PC-3 (cell line): ENCODE measurements around the gene HMGXB3. TPM values are rescaled to one million over a fixed set of nuclear protein-coding genes. Genes with fewer than 3 reads are reported as not detected.

Source experiments
- ATAC-seq: fragments of 200-7000 bp; cut with Tn5 transposase; 2 replicates; pipeline ENCODE4 v1.9.1; 2020; ENCODE audit warnings: mild to moderate bottlenecking, moderate library complexity
- BruUV-seq: library from RNA; stranded (reverse); fragments of 400-500 nt; replicated peaks from 2 replicates; lab custom pipeline; 2021; lab: Mats Ljungman, UMichigan
- CTCF ChIA-PET: fragments of 300-600 bp; sonication (Branson Sonifier 250); formaldehyde crosslinking; loops from one replicate; lab custom pipeline; 2022; ENCODE audit warnings: antibody characterized with exemption; lab: Charles Lee
- POLR2A ChIA-PET: fragments of 300-600 bp; sonication (Branson Sonifier 250); formaldehyde crosslinking; loops from one replicate; lab custom pipeline; 2022; ENCODE audit warnings: antibody characterized with exemption; ENCODE audit not compliant: unreplicated experiment; lab: Charles Lee
- DNase-seq: peaks from one replicate; pipeline ENCODE4 v3.0.0-alpha.2; 2015
- H2AFZ ChIP-seq: fragments of 300-600 bp; sonication (generic); 2 replicates; pipeline ENCODE4 v1.6.0; 2016; ENCODE audit warnings: antibody characterized with exemption, low read length
- H3F3A ChIP-seq: fragments of 300-600 bp; sonication (generic); one replicate; pipeline ENCODE4 v1.6.0; 2017; ENCODE audit warnings: antibody characterized with exemption, low read length, control low read depth, mild to moderate bottlenecking; ENCODE audit not compliant: unreplicated experiment
- H3K27ac ChIP-seq: fragments of 300-600 bp; sonication (generic); 2 replicates; pipeline ENCODE4 v1.5.1; 2016; ENCODE audit warnings: mild to moderate bottlenecking, low read length
- H3K27me3 ChIP-seq: fragments of 300-600 bp; sonication (generic); 2 replicates; pipeline ENCODE4 v1.6.1; 2016; ENCODE audit warnings: low read length, mixed read lengths
- H3K36me3 ChIP-seq: fragments of 300-600 bp; sonication (generic); 2 replicates; pipeline ENCODE4 v1.6.1; 2016; ENCODE audit warnings: low read depth, mixed run types, low read length, mixed read lengths
- H3K4me1 ChIP-seq: fragments of 300-600 bp; sonication (generic); 2 replicates; pipeline ENCODE4 v1.5.1; 2016; ENCODE audit warnings: low read length; ENCODE audit not compliant: insufficient read depth
- H3K4me2 ChIP-seq: fragments of 300-600 bp; sonication (generic); 2 replicates; pipeline ENCODE4 v1.6.0; 2016; ENCODE audit warnings: low read length
- H3K4me3 ChIP-seq: fragments of 300-600 bp; sonication (generic); 2 replicates; pipeline ENCODE4 v1.5.1; 2016; ENCODE audit warnings: mild to moderate bottlenecking, low read length, mixed read lengths
- H3K79me2 ChIP-seq: fragments of 300-600 bp; sonication (generic); 2 replicates; pipeline ENCODE4 v1.6.1; 2017; ENCODE audit warnings: low read length, mixed read lengths
- H3K9ac ChIP-seq: fragments of 300-600 bp; sonication (generic); 2 replicates; pipeline ENCODE4 v1.6.0; 2016; ENCODE audit warnings: mild to moderate bottlenecking, low read length
- H3K9me2 ChIP-seq: fragments of 300-600 bp; sonication (generic); replicated peaks from 2 replicates; pipeline ENCODE4 v1.6.1; 2016; ENCODE audit warnings: mixed run types, low read length, mixed read lengths
- H3K9me3 ChIP-seq: fragments of 300-600 bp; sonication (generic); 2 replicates; pipeline ENCODE4 v1.6.1; 2016; ENCODE audit warnings: low read length, mixed read lengths
- H4K20me1 ChIP-seq: fragments of 300-600 bp; sonication (generic); 2 replicates; pipeline ENCODE4 v1.6.1; 2016; ENCODE audit warnings: low read length, mixed read lengths
- EZH2 ChIP-seq: fragments of 300-600 bp; sonication (generic); IDR thresholded peaks from one replicate; pipeline ENCODE4 v1.6.1; 2017; ENCODE audit warnings: antibody characterized with exemption, mild to moderate bottlenecking, low read length; ENCODE audit not compliant: unreplicated experiment
- EZH2phosphoT487 ChIP-seq: fragments of 300-600 bp; sonication (generic); IDR thresholded peaks from 2 replicates; pipeline ENCODE4 v1.6.1; 2018; ENCODE audit warnings: mild to moderate bottlenecking, antibody characterized with exemption, low read length, borderline replicate concordance
- intact Hi-C: fragments of 100-400 bp; cut with micrococcal nuclease; formaldehyde crosslinking; loops from 2 replicates; pipeline ENCODE4 v1.9.0; 2023
- total RNA-seq: library from RNA; depleted of rRNA; stranded (reverse); fragments of >200 nt; gene quantifications from 2 replicates; pipeline ENCODE4 v1.2.3, GENCODE V29; 2014
- TF ChIP-seq, protein P1 (sequence below): fragments of 300-600 bp; sonication (generic); conservative IDR thresholded peaks from 2 replicates; pipeline ENCODE4 v1.5.1; 2017; ENCODE audit warnings: antibody characterized with exemption, low read depth, mild to moderate bottlenecking, low read length

The HMGXB3 gene
- total RNA-seq, 1 experiment from 2014 or later = 56.6 TPM

DNA sequence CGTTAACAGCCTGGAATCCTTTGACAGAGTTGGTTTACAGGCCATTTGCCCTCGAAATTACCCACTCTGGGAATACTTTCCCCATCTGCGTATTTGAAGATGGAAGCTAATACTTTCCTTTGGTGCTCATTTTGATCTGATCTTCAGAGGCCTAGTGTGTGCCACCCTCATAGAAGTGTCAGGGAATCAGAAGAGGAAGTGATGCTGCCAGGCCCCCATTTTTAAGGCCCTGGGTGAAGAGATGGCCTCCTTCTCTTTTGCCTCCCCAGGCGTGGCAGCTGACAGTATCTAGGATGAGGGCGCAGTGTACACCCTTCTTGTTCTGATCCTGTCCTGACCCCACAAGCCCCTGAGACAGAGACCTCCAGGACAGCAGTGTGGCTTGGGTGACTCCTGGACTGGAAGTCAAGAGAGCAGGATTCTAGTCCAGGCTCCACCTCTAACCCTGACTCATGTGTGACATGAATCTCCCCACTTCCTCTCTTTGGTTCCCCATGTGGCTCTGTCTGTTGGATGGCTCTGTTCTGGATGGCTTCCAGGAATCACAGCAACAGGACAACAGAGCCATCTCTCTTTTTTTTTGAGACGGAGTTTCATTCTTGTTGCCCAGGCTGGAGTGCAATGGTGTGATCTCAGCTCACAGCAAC is 58.1 kb downstream of the HMGXB3 start:
- H3K27ac ChIP-seq = no peak overlapping the region
- peaks cover 12% of the 10 kb centered on the region for H3K4me1 ChIP-seq
- intact Hi-C loops = no loop called here
- no peak overlapping the region for H3K4me3 ChIP-seq
- H3K4me2 ChIP-seq = no peak overlapping the region
- no peak overlapping the region for H3K9ac ChIP-seq
- no peaks in the 10 kb centered on the region for H3K9me3 ChIP-seq
- no peaks in the 10 kb centered on the region for H3K9me2 ChIP-seq
- no peak for TF ChIP-seq EZH2
- no peak for TF ChIP-seq EZH2phosphoT487
- TF ChIP-seq, protein P1, sequence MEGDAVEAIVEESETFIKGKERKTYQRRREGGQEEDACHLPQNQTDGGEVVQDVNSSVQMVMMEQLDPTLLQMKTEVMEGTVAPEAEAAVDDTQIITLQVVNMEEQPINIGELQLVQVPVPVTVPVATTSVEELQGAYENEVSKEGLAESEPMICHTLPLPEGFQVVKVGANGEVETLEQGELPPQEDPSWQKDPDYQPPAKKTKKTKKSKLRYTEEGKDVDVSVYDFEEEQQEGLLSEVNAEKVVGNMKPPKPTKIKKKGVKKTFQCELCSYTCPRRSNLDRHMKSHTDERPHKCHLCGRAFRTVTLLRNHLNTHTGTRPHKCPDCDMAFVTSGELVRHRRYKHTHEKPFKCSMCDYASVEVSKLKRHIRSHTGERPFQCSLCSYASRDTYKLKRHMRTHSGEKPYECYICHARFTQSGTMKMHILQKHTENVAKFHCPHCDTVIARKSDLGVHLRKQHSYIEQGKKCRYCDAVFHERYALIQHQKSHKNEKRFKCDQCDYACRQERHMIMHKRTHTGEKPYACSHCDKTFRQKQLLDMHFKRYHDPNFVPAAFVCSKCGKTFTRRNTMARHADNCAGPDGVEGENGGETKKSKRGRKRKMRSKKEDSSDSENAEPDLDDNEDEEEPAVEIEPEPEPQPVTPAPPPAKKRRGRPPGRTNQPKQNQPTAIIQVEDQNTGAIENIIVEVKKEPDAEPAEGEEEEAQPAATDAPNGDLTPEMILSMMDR = no peak
- POLR2A ChIA-PET = interaction anchor here (0.6 kb wide), 1 partner anchor 714 kb away, joined by 3 read pairs; the partner anchor contains the start of gene GRPEL2
- no peaks in the 10 kb centered on the region for H3F3A ChIP-seq
- ATAC-seq = peak; percentile 80
- H2AFZ ChIP-seq = no peak overlapping the region
- no peaks in the 10 kb centered on the region for H4K20me1 ChIP-seq
- CTCF ChIA-PET = no interaction called here
- BruUV-seq = TSS peak; percentile 11
- H3K27me3 ChIP-seq = no peaks in the 10 kb centered on the region
- no peaks in the 10 kb centered on the region for H3K79me2 ChIP-seq
- DNase-seq = peak; percentile 81
- H3K36me3 ChIP-seq = peaks cover 17% of the 10 kb centered on the region

DNA sequence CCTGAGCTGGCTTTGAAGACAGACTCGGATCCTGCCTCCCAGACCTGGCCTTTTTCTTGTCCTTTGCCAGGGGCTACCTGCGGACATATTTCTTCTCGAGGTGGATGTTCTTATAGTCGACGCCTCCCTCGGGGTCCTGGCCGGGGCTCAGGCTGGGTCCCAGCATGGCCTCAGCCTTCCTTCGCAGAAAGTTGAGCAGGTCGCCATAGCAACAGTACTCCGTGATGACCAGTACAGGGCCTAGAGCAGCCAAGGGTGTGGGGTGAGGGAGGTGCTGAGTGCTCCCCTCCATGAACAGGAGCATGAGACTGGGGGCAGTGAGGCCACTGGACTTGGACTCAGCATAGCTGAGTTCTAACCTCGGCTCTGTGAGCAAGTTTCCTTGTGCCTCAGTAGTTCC is 59.1 kb downstream of the HMGXB3 start:
- Histone ChIP-seq H3F3A (no peaks in the 10 kb centered on the region), H3K79me2 (no peaks in the 10 kb centered on the region), H4K20me1 (no peaks in the 10 kb centered on the region), H3K36me3 (peaks cover 8% of the 10 kb centered on the region), H3K9me3 (no peaks in the 10 kb centered on the region), H3K4me3 (no peak overlapping the region), H3K9ac (no peak overlapping the region), H2AFZ (no peak overlapping the region), H3K4me1 (peaks cover 11% of the 10 kb centered on the region), H3K4me2 (no peak overlapping the region), H3K27ac (no peak overlapping the region), H3K9me2 (no peaks in the 10 kb centered on the region), H3K27me3 (no peaks in the 10 kb centered on the region)
- intact Hi-C loops = no loop called here
- no TSS peak for BruUV-seq
- CTCF ChIA-PET = no interaction called here
- TF ChIP-seq EZH2 (no peak), EZH2phosphoT487 (no peak)
- TF ChIP-seq, protein P1 = no peak
- POLR2A ChIA-PET = no interaction called here
- DNase-seq (no peak), ATAC-seq (no peak)

DNA sequence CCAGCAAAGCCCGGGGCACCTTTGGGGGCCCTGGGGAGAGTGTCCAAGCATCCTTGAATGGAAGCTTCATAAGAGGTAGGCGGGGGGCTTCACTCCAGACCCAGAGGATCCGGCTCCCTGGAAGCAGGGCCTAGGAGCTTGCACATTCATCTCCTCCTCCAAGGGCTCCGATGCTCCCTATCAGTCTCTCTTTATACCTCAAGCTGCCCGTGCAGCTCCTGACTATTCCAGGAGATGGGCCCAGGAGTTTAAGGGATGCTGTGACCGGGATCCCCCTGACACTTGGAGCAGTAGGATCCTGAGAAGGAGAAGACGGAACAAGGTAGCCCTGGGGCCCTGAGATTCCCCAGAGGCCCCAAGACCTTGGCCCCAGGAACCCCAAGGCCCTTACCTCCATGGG is 59.9 kb downstream of the HMGXB3 start:
- Histone ChIP-seq H3K36me3 (peaks cover under 1% of the 10 kb centered on the region), H3K79me2 (no peaks in the 10 kb centered on the region), H3K9me3 (no peaks in the 10 kb centered on the region), H3K9ac (no peak overlapping the region), H4K20me1 (no peaks in the 10 kb centered on the region), H3K27me3 (no peaks in the 10 kb centered on the region), H3K4me2 (no peak overlapping the region), H3K4me3 (no peak overlapping the region), H3K4me1 (peaks cover 12% of the 10 kb centered on the region), H3F3A (no peaks in the 10 kb centered on the region), H2AFZ (no peak overlapping the region), H3K9me2 (no peaks in the 10 kb centered on the region), H3K27ac (no peak overlapping the region)
- no TSS peak for BruUV-seq
- CTCF ChIA-PET = no interaction called here
- intact Hi-C loops = no loop called here
- no peak for ATAC-seq
- POLR2A ChIA-PET = no interaction called here
- TF ChIP-seq, protein P1 = no peak
- TF ChIP-seq EZH2 = no peak
- TF ChIP-seq EZH2phosphoT487 = no peak
- no peak for DNase-seq
